ENCODE measurements around the gene KCNMB2. TPM values are rescaled to one million over a fixed set of nuclear protein-coding genes. Genes with fewer than 3 reads are reported as not detected.

KCNMB2 gene
- total RNA-seq (2021) (not detected in 3 replicates), Bru-seq, nascent RNA (not detected)
- long read RNA-seq, experiment 1: 0 reads
- long read RNA-seq, experiment 2: 0 reads
- long read RNA-seq, experiment 3: 0 reads

DNA sequence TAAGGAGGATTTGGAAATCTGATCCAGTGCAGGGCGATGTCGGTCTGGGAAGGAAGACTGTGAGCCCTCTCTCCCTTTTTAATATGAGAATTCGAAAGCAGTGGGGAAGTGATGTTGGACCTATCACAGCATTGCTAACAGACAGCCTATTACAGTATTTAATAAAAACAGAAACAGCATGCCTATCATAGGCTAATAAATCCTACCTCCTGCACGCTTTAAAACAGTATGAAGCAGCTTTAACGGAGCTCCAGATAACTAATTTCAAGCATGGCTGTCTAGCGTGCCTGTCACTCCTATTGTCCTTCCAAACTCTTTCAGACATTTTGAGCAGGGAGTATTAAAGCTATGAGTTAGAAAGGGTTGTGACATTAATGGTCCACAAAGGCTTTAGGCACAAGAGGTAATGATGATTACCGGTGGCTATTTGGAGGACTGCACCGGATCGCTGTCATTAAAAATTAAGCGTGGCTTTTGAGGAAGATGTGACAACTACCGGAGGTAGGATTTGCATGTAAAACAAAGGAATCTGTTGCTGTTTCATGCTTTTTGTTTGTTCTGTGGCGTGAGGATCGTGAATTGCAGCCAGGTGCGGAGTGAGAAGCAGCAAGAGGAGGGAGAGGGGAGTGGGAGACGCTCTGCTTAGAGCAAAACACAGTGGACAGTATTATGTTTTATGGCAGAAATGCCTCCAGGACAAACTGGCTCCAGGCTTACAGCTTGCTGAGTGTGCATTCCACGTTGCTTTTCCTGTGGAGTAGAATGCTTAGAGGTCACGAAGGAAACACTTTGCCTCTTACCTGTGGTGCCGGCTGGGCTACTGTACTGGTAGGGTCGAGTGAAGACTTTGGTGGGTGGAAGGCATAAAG lies at the start of gene KCNMB2:
Gene KCNMB2, plus strand, starts transcription at position 226 of the 869 bp plus-strand sequence.
- CTCF ChIA-PET: no interaction called here
- POLR2A ChIA-PET: no interaction called here
- Mint-ChIP-seq H3K4me3 (peak within 1 kb of the TSS; percentile 70), H3K36me3 (peaks cover 1% of the 10 kb centered on the region), H3K27ac (peak within 1 kb of the TSS; percentile 59), H3K4me1 (peaks cover 68% of the 10 kb centered on the region), H3K27me3 (ENCODE audit: low read depth) (no peaks in the 10 kb centered on the region), H3K9me3 (peaks cover 2% of the 10 kb centered on the region)
- DNase-seq (ENCODE audit: low spot score) (no peak), ATAC-seq (peak; percentile 70)
- TF ChIP-seq CREM (CRISPR knock-in tag; IDR thresholded peaks at IDR 0.05): no peak
- no peak for TF ChIP-seq ELF4 (CRISPR knock-in tag; IDR thresholded peaks at IDR 0.05; ENCODE audit: low read depth)
- TF ChIP-seq, protein P1, sequence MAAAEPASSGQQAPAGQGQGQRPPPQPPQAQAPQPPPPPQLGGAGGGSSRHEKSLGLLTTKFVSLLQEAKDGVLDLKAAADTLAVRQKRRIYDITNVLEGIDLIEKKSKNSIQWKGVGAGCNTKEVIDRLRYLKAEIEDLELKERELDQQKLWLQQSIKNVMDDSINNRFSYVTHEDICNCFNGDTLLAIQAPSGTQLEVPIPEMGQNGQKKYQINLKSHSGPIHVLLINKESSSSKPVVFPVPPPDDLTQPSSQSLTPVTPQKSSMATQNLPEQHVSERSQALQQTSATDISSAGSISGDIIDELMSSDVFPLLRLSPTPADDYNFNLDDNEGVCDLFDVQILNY (CRISPR knock-in tag; IDR thresholded peaks at IDR 0.05): no peak
- TF ChIP-seq GTF2I (CRISPR knock-in tag; conservative IDR thresholded peaks at IDR 0.05): no peak
- TF ChIP-seq SMAD4 (CRISPR knock-in tag; IDR thresholded peaks at IDR 0.05): no peak
- TF ChIP-seq, protein P2, sequence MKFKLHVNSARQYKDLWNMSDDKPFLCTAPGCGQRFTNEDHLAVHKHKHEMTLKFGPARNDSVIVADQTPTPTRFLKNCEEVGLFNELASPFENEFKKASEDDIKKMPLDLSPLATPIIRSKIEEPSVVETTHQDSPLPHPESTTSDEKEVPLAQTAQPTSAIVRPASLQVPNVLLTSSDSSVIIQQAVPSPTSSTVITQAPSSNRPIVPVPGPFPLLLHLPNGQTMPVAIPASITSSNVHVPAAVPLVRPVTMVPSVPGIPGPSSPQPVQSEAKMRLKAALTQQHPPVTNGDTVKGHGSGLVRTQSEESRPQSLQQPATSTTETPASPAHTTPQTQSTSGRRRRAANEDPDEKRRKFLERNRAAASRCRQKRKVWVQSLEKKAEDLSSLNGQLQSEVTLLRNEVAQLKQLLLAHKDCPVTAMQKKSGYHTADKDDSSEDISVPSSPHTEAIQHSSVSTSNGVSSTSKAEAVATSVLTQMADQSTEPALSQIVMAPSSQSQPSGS (CRISPR knock-in tag; IDR thresholded peaks at IDR 0.05; ENCODE audit: borderline replicate concordance, low read depth): no peak
- TF ChIP-seq ZNF219 (CRISPR knock-in tag; IDR thresholded peaks at IDR 0.05; ENCODE audit: borderline replicate concordance): no peak
- TF ChIP-seq, protein P3, sequence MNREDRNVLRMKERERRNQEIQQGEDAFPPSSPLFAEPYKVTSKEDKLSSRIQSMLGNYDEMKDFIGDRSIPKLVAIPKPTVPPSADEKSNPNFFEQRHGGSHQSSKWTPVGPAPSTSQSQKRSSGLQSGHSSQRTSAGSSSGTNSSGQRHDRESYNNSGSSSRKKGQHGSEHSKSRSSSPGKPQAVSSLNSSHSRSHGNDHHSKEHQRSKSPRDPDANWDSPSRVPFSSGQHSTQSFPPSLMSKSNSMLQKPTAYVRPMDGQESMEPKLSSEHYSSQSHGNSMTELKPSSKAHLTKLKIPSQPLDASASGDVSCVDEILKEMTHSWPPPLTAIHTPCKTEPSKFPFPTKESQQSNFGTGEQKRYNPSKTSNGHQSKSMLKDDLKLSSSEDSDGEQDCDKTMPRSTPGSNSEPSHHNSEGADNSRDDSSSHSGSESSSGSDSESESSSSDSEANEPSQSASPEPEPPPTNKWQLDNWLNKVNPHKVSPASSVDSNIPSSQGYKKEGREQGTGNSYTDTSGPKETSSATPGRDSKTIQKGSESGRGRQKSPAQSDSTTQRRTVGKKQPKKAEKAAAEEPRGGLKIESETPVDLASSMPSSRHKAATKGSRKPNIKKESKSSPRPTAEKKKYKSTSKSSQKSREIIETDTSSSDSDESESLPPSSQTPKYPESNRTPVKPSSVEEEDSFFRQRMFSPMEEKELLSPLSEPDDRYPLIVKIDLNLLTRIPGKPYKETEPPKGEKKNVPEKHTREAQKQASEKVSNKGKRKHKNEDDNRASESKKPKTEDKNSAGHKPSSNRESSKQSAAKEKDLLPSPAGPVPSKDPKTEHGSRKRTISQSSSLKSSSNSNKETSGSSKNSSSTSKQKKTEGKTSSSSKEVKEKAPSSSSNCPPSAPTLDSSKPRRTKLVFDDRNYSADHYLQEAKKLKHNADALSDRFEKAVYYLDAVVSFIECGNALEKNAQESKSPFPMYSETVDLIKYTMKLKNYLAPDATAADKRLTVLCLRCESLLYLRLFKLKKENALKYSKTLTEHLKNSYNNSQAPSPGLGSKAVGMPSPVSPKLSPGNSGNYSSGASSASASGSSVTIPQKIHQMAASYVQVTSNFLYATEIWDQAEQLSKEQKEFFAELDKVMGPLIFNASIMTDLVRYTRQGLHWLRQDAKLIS (CRISPR knock-in tag; IDR thresholded peaks at IDR 0.05; ENCODE audit: borderline replicate concordance): no peak
- no peak for TF ChIP-seq ZNF138 (CRISPR knock-in tag; conservative IDR thresholded peaks at IDR 0.05)
- no peak for TF ChIP-seq KAT7 (CRISPR knock-in tag; IDR thresholded peaks at IDR 0.05; ENCODE audit: borderline replicate concordance)
- no peak for TF ChIP-seq FOXP1 (CRISPR knock-in tag; IDR thresholded peaks at IDR 0.05; ENCODE audit: borderline replicate concordance)
- no peak for TF ChIP-seq SMAD3 (CRISPR knock-in tag; IDR thresholded peaks at IDR 0.05; ENCODE audit: borderline replicate concordance)
- TF ChIP-seq ETV6 (CRISPR knock-in tag; IDR thresholded peaks at IDR 0.05): no peak
- no peak for TF ChIP-seq HMGA2 (CRISPR knock-in tag; IDR thresholded peaks at IDR 0.05)

DNA sequence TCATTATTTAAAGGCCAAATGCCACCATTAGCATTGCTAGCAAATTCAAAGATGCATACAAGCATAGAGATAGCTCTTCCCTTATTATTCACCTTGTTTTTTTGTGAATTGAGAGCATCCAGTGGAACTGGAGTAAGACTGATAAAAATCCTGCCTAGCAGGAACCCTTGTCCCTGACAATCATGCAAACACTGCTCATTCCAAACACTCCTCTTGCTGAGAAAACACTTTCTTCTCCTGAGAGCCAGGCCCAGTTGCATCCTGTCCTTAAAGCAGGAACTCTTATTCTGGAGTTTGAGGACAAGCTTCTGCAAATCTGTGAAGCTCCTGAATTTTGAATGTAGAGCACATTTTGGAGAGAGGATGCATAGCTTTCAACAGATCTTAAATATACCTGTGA lies 49.3 kb upstream of the KCNMB2 start:
- CTCF ChIA-PET: no interaction called here
- peaks cover 20% of the 10 kb centered on the region for H3K4me1 Mint-ChIP-seq
- ATAC-seq: peak; percentile 66

More for the DNA sequence above, 49.3 kb upstream of the KCNMB2 start:
- peak overlapping the region; percentile 84 for H3K27ac Mint-ChIP-seq
- POLR2A ChIA-PET: no interaction called here
- no peak overlapping the region for H3K4me3 Mint-ChIP-seq
- no peak for DNase-seq (ENCODE audit: low spot score)
- H3K9me3 Mint-ChIP-seq: no peaks in the 10 kb centered on the region
- H3K36me3 Mint-ChIP-seq: no peaks in the 10 kb centered on the region
- TF ChIP-seq SOX15 (CRISPR knock-in tag; IDR thresholded peaks at IDR 0.05) (no peak), ZBTB21 (CRISPR knock-in tag; IDR thresholded peaks at IDR 0.05; ENCODE audit: borderline replicate concordance) (no peak), ZNF263 (CRISPR knock-in tag; IDR thresholded peaks at IDR 0.05; ENCODE audit: low read depth) (no peak), GRHL2 (CRISPR knock-in tag; IDR thresholded peaks at IDR 0.05; ENCODE audit: insufficient replicate concordance, severe bottlenecking) (no peak), ZNF423 (CRISPR knock-in tag; IDR thresholded peaks at IDR 0.05) (no peak), JUN (CRISPR knock-in tag; IDR thresholded peaks at IDR 0.05) (no peak)
- TF ChIP-seq, protein P4, sequence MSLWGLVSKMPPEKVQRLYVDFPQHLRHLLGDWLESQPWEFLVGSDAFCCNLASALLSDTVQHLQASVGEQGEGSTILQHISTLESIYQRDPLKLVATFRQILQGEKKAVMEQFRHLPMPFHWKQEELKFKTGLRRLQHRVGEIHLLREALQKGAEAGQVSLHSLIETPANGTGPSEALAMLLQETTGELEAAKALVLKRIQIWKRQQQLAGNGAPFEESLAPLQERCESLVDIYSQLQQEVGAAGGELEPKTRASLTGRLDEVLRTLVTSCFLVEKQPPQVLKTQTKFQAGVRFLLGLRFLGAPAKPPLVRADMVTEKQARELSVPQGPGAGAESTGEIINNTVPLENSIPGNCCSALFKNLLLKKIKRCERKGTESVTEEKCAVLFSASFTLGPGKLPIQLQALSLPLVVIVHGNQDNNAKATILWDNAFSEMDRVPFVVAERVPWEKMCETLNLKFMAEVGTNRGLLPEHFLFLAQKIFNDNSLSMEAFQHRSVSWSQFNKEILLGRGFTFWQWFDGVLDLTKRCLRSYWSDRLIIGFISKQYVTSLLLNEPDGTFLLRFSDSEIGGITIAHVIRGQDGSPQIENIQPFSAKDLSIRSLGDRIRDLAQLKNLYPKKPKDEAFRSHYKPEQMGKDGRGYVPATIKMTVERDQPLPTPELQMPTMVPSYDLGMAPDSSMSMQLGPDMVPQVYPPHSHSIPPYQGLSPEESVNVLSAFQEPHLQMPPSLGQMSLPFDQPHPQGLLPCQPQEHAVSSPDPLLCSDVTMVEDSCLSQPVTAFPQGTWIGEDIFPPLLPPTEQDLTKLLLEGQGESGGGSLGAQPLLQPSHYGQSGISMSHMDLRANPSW (CRISPR knock-in tag; conservative IDR thresholded peaks at IDR 0.05; ENCODE audit: low read depth): no peak
- H3K27me3 Mint-ChIP-seq (ENCODE audit: low read depth): no peaks in the 10 kb centered on the region
